ENCODE data around the gene CCDC167. TPM values are rescaled to one million over a fixed set of nuclear protein-coding genes. Genes with fewer than 3 reads are reported as not detected.
"Not testable (repeated sequence)": the region's sequence is repeated elsewhere in the genome, so short reads cannot be mapped to it uniquely, and the experiment has no call there.

Gene CCDC167
- total RNA-seq, 2 experiments from 2014 or later, result 60.4 to 65.2 TPM

- no peaks in the 10 kb centered on the region for H3K36me3 Mint-ChIP-seq
- H3K9me3 Mint-ChIP-seq, result no peaks in the 10 kb centered on the region
- DNase-seq, result peak; percentile 69
- no peak overlapping the region for H3K4me3 Mint-ChIP-seq
- H3K27ac Mint-ChIP-seq, result peak overlapping the region; percentile 30
- intact Hi-C loops (cut with micrococcal nuclease), result loop anchor here (1.0 kb wide), 2 partner anchors 8 to 20 kb away; no protein-coding TSS in a partner anchor
- POLR2A ChIA-PET, result interaction anchor here (1.4 to 10.3 kb wide), 4 partner anchors 10 to 74 kb away, joined by 3 to 93 read pairs (median 10); partner anchors contain the start of gene CMTR1
- H3K4me1 Mint-ChIP-seq (ENCODE audit: low read depth), result peaks cover 62% of the 10 kb centered on the region
- CTCF ChIA-PET, result interaction anchor here (1.2 to 1.9 kb wide), 5 partner anchors 9 to 46 kb away, joined by 3 to 13 read pairs (median 5); no protein-coding TSS in a partner anchor
- H3K27me3 Mint-ChIP-seq, result no peaks in the 10 kb centered on the region
Observed at GRCh38 chr6:37507690-37508421, 8.2 kb upstream of the CCDC167 start.

- POLR2A ChIA-PET, result interaction anchor here (10.3 kb wide), 1 partner anchor 10 kb away, joined by 93 read pairs; no protein-coding TSS in a partner anchor
- Mint-ChIP-seq H3K27ac (peak overlapping the region; percentile 61), H3K27me3 (no peaks in the 10 kb centered on the region), H3K36me3 (no peaks in the 10 kb centered on the region), H3K4me1 (ENCODE audit: low read depth) (peaks cover 65% of the 10 kb centered on the region), H3K4me3 (no peak overlapping the region), H3K9me3 (no peaks in the 10 kb centered on the region)
- CTCF ChIA-PET, result interaction anchor here (1.3 to 8.4 kb wide), 4 partner anchors 10 to 47 kb away, joined by 4 to 53 read pairs (median 4); no protein-coding TSS in a partner anchor
- intact Hi-C loops (cut with micrococcal nuclease), result no loop called here
- no peak for DNase-seq
Observed at GRCh38 chr6:37507077-37507476, 7.4 kb upstream of the CCDC167 start.

GRCh38 chr6:37506479-37506878 is 6.8 kb upstream of the CCDC167 start:
- no peak for DNase-seq
- H3K27me3 Mint-ChIP-seq, result no peaks in the 10 kb centered on the region
- CTCF ChIA-PET, result interaction anchor here (1.2 to 8.4 kb wide), 4 partner anchors 10 to 12 kb away, joined by 3 to 53 read pairs (median 4); no protein-coding TSS in a partner anchor
- no peaks in the 10 kb centered on the region for H3K9me3 Mint-ChIP-seq
- POLR2A ChIA-PET, result interaction anchor here (10.3 kb wide), 1 partner anchor 11 kb away, joined by 93 read pairs; no protein-coding TSS in a partner anchor
- no peak overlapping the region for H3K4me3 Mint-ChIP-seq
- no peaks in the 10 kb centered on the region for H3K36me3 Mint-ChIP-seq
- H3K27ac Mint-ChIP-seq, result no peak overlapping the region
- intact Hi-C loops (cut with micrococcal nuclease), result no loop called here
- peaks cover 68% of the 10 kb centered on the region for H3K4me1 Mint-ChIP-seq (ENCODE audit: low read depth)

GRCh38 chr6:37504024-37504423 is 4.3 kb upstream of the CCDC167 start:
- no peaks in the 10 kb centered on the region for H3K36me3 Mint-ChIP-seq
- no peaks in the 10 kb centered on the region for H3K27me3 Mint-ChIP-seq
- peak overlapping the region; percentile 91 for H3K27ac Mint-ChIP-seq
- H3K4me1 Mint-ChIP-seq (ENCODE audit: low read depth), result peaks cover 75% of the 10 kb centered on the region
- DNase-seq, result no peak
- H3K9me3 Mint-ChIP-seq, result peaks cover 4% of the 10 kb centered on the region
- CTCF ChIA-PET, result interaction anchor here (1.1 to 8.4 kb wide), 3 partner anchors 9 to 16 kb away, joined by 3 to 53 read pairs (median 4); no protein-coding TSS in a partner anchor
- intact Hi-C loops (cut with micrococcal nuclease), result loop anchor here (5.0 kb wide), 1 partner anchor 1723 kb away; the partner anchor contains the start of gene KCNK5
- POLR2A ChIA-PET, result interaction anchor here (1.3 to 10.3 kb wide), 3 partner anchors 9 to 13 kb away, joined by 3 to 93 read pairs (median 6); no protein-coding TSS in a partner anchor
- no peak overlapping the region for H3K4me3 Mint-ChIP-seq

GRCh38 chr6:37503309-37503965 is 3.7 kb upstream of the CCDC167 start:
- Mint-ChIP-seq H3K9me3 (peaks cover 4% of the 10 kb centered on the region), H3K4me3 (peak overlapping the region; percentile 53), H3K36me3 (no peaks in the 10 kb centered on the region), H3K27me3 (no peaks in the 10 kb centered on the region), H3K4me1 (ENCODE audit: low read depth) (peaks cover 76% of the 10 kb centered on the region), H3K27ac (peak overlapping the region; percentile 91)
- POLR2A ChIA-PET, result interaction anchor here (1.0 to 10.3 kb wide), 5 partner anchors 9 to 35 kb away, joined by 3 to 93 read pairs (median 3); no protein-coding TSS in a partner anchor
- CTCF ChIA-PET, result interaction anchor here (1.0 to 8.4 kb wide), 6 partner anchors 8 to 22 kb away, joined by 3 to 53 read pairs (median 4); no protein-coding TSS in a partner anchor
- DNase-seq, result no peak
- intact Hi-C loops (cut with micrococcal nuclease), result loop anchor here (5.0 kb wide), 1 partner anchor 1724 kb away; the partner anchor contains the start of gene KCNK5

GRCh38 chr6:37502703-37503291 is 3.1 kb upstream of the CCDC167 start:
- peaks cover 4% of the 10 kb centered on the region for H3K9me3 Mint-ChIP-seq
- no peaks in the 10 kb centered on the region for H3K27me3 Mint-ChIP-seq
- peak overlapping the region; percentile 53 for H3K4me3 Mint-ChIP-seq
- DNase-seq, result peak; percentile 64
- intact Hi-C loops (cut with micrococcal nuclease), result loop anchor here (1.0 to 5.0 kb wide), 2 partner anchors 14 to 1725 kb away; partner anchors contain the start of gene KCNK5
- peaks cover under 1% of the 10 kb centered on the region for H3K36me3 Mint-ChIP-seq
- ChIA-PET POLR2A (interaction anchor here (1.0 to 10.3 kb wide), 6 partner anchors 8 to 36 kb away, joined by 3 to 93 read pairs (median 4); no protein-coding TSS in a partner anchor), CTCF (interaction anchor here (1.0 to 8.4 kb wide), 5 partner anchors 11 to 22 kb away, joined by 3 to 53 read pairs (median 3); no protein-coding TSS in a partner anchor)
- peaks cover 76% of the 10 kb centered on the region for H3K4me1 Mint-ChIP-seq (ENCODE audit: low read depth)
- peak overlapping the region; percentile 91 for H3K27ac Mint-ChIP-seq

GRCh38 chr6:37501632-37502491 is 2.2 kb upstream of the CCDC167 start:
- ChIA-PET POLR2A (interaction anchor here (1.0 to 10.3 kb wide), 4 partner anchors 11 to 37 kb away, joined by 3 to 93 read pairs (median 5); no protein-coding TSS in a partner anchor), CTCF (interaction anchor here (1.5 to 8.4 kb wide), 2 partner anchors 10 to 15 kb away, joined by 6 to 53 read pairs; no protein-coding TSS in a partner anchor)
- Mint-ChIP-seq H3K27me3 (no peaks in the 10 kb centered on the region), H3K4me3 (peak overlapping the region; percentile 53), H3K27ac (peak overlapping the region; percentile 91), H3K36me3 (peaks cover 6% of the 10 kb centered on the region), H3K4me1 (ENCODE audit: low read depth) (peaks cover 82% of the 10 kb centered on the region), H3K9me3 (peaks cover 4% of the 10 kb centered on the region)
- peak; percentile 63 for DNase-seq
- intact Hi-C loops (cut with micrococcal nuclease), result loop anchor here (1.0 to 5.0 kb wide), 2 partner anchors 14 to 1725 kb away; partner anchors contain the start of gene KCNK5

GRCh38 chr6:37500904-37501303 is 1.2 kb upstream of the CCDC167 start:
- POLR2A ChIA-PET, result interaction anchor here (1.6 to 10.3 kb wide), 3 partner anchors 10 to 16 kb away, joined by 4 to 93 read pairs (median 6); no protein-coding TSS in a partner anchor
- peak overlapping the region; percentile 95 for H3K27ac Mint-ChIP-seq

GRCh38 chr6:37500294-37500608 is 558 bp upstream of the CCDC167 start:
- H3K4me1 Mint-ChIP-seq (ENCODE audit: low read depth), result peaks cover 85% of the 10 kb centered on the region
- intact Hi-C loops (cut with micrococcal nuclease), result loop anchor here (1.0 to 5.0 kb wide), 2 partner anchors 53 to 1727 kb away; partner anchors contain the start of gene KCNK5
- DNase-seq, result no peak
- CTCF ChIA-PET, result interaction anchor here (0.6 to 8.4 kb wide), 5 partner anchors 9 to 175 kb away, joined by 3 to 53 read pairs (median 4); no protein-coding TSS in a partner anchor
- H3K36me3 Mint-ChIP-seq, result peaks cover 14% of the 10 kb centered on the region
- peak overlapping the region; percentile 92 for H3K4me3 Mint-ChIP-seq
- peaks cover 4% of the 10 kb centered on the region for H3K9me3 Mint-ChIP-seq
- peak overlapping the region; percentile 95 for H3K27ac Mint-ChIP-seq
- POLR2A ChIA-PET, result interaction anchor here (10.3 kb wide), 1 partner anchor 17 kb away, joined by 93 read pairs; no protein-coding TSS in a partner anchor
- no peaks in the 10 kb centered on the region for H3K27me3 Mint-ChIP-seq

More at GRCh38 chr6:37500904-37501303, 1.2 kb upstream of the CCDC167 start:
- CTCF ChIA-PET, result interaction anchor here (0.7 to 8.4 kb wide), 2 partner anchors 16 to 65 kb away, joined by 4 to 53 read pairs; no protein-coding TSS in a partner anchor
- not testable (repeated sequence) for H3K9me3 Mint-ChIP-seq, H3K27me3 Mint-ChIP-seq, DNase-seq, H3K4me3 Mint-ChIP-seq
- Mint-ChIP-seq H3K4me1 (ENCODE audit: low read depth) (peaks cover 85% of the 10 kb centered on the region), H3K36me3 (peaks cover 11% of the 10 kb centered on the region)
- intact Hi-C loops (cut with micrococcal nuclease), result loop anchor here (1.0 to 5.0 kb wide), 2 partner anchors 52 to 1726 kb away; partner anchors contain the start of gene KCNK5
